Endothelial cell of umbilical vein (primary cell): ENCODE data around the gene TSPEAR. TPM values are rescaled to one million over a fixed set of nuclear protein-coding genes. Genes with fewer than 3 reads are reported as not detected.

Experiments
- BruUV-seq: library from RNA; stranded (reverse); fragments of 400-500 nt; replicated peaks from 2 replicates; lab custom pipeline; 2021; lab: Mats Ljungman, UMichigan
- CTCF ChIA-PET: fragments of 300-600, 350-600 bp; sonication (Branson Sonifier 250); formaldehyde crosslinking; loops from one replicate; lab custom pipeline; 2021; ENCODE audit warnings: antibody characterized with exemption, inconsistent platforms; lab: Charles Lee
- POLR2A ChIA-PET: fragments of 300-600, 350-600 bp; sonication (Branson Sonifier 250); formaldehyde crosslinking; loops from one replicate; lab custom pipeline; 2021; ENCODE audit warnings: antibody characterized with exemption, inconsistent platforms; lab: Charles Lee
- DNase-seq: peaks from one replicate; pipeline ENCODE4 v3.0.0-alpha.2; 2011; ENCODE audit warnings: low read depth, low spot score
- FAIRE-seq: peaks from 2 replicates; lab custom pipeline; 2011; peaks lifted over from hg19 to GRCh38; lab: Jason Lieb, UNC
- H2AFZ ChIP-seq: 2 replicates; pipeline ENCODE4 v1.6.0; 2012; ENCODE audit warnings: low read depth, low read length, control low read depth, inconsistent platforms
- H3K27ac ChIP-seq: 2 replicates; pipeline ENCODE4 v1.5.1; 2011; ENCODE audit warnings: low read depth, mild to moderate bottlenecking, control low read depth, low read length, moderate library complexity; ENCODE audit not compliant: insufficient read depth
- H3K27me3 ChIP-seq, 2 experiments: 2 replicates each; pipeline versions ENCODE4 v1.6.0 to v1.6.1; 2011; ENCODE audit warnings: low read length in 2 of 2, mixed read lengths in 1 of 2; ENCODE audit not compliant: control insufficient read depth in 2 of 2, insufficient read depth in 2 of 2
- H3K36me3 ChIP-seq, 2 experiments: 2 replicates in 1 of 2; 3 replicates in 1 of 2; pipeline ENCODE4 v1.5.1; 2011; ENCODE audit warnings: low read length in 2 of 2, mild to moderate bottlenecking in 1 of 2, moderate library complexity in 1 of 2; ENCODE audit not compliant: control insufficient read depth in 2 of 2, insufficient read depth in 2 of 2; ENCODE audit errors: extremely low read depth in 1 of 2
- H3K4me1 ChIP-seq: 3 replicates; pipeline ENCODE4 v1.5.1; 2011; ENCODE audit warnings: mild to moderate bottlenecking, low read length; ENCODE audit not compliant: control insufficient read depth, insufficient read depth; ENCODE audit errors: extremely low read depth
- H3K4me2 ChIP-seq: 2 replicates; pipeline ENCODE4 v1.6.1; 2011; ENCODE audit warnings: low read length, control low read depth, mixed read lengths; ENCODE audit not compliant: insufficient read depth
- H3K4me3 ChIP-seq, 3 experiments: fragments of 200-600 bp in 1 of 3; sonication (generic), shearing (Covaris generic) in 1 of 3; replicated peaks in 1 of 3; 2 replicates each; pipeline ENCODE4 v1.5.1; 2011 to 2016; ENCODE audit warnings: control low read depth in 3 of 3, low read length in 3 of 3, mild to moderate bottlenecking in 2 of 3, inconsistent platforms in 1 of 3, low read depth in 1 of 3, moderate library complexity in 1 of 3; ENCODE audit not compliant: insufficient read depth in 1 of 3
- H3K79me2 ChIP-seq: 2 replicates; pipeline ENCODE4 v1.6.0; 2012; ENCODE audit warnings: low read length, inconsistent platforms; ENCODE audit not compliant: control insufficient read depth, insufficient read depth
- H3K9ac ChIP-seq: replicated peaks from 2 replicates; pipeline ENCODE3; 2011; ENCODE audit warnings: low read length, control low read depth; ENCODE audit not compliant: insufficient read depth; ENCODE audit errors: extremely low read depth
- H3K9me1 ChIP-seq: replicated peaks from 3 replicates; pipeline ENCODE4 v1.6.0; 2011; ENCODE audit warnings: mild to moderate bottlenecking, low read length; ENCODE audit not compliant: control insufficient read depth, insufficient read depth; ENCODE audit errors: extremely low read depth
- H3K9me3 ChIP-seq: replicated peaks from 2 replicates; pipeline ENCODE4 v1.5.1; 2012; ENCODE audit warnings: low read length, inconsistent platforms; ENCODE audit not compliant: control insufficient read depth, insufficient read depth
- H4K20me1 ChIP-seq: replicated peaks from 2 replicates; pipeline ENCODE3; 2011; ENCODE audit warnings: mild to moderate bottlenecking, low read length; ENCODE audit not compliant: control insufficient read depth, insufficient read depth; ENCODE audit errors: extremely low read depth
- CTCF ChIP-seq, 2 donors: IDR thresholded peaks; 1 replicate in 1 of 2; 2 replicates in 1 of 2; pipeline ENCODE4 v1.5.1; 2011; ENCODE audit warnings: low read length in 2 of 2, mild to moderate bottlenecking in 2 of 2, moderate library complexity in 2 of 2, control low read depth in 1 of 2, inconsistent platforms in 1 of 2, low read depth in 1 of 2; ENCODE audit not compliant: insufficient read depth in 1 of 2; ENCODE audit errors: extremely low read depth in 1 of 2
- EZH2 ChIP-seq: IDR thresholded peaks from 2 replicates; pipeline ENCODE4 v1.6.1; 2012; ENCODE audit warnings: borderline replicate concordance, low read depth, mild to moderate bottlenecking, moderate library complexity, low read length, inconsistent platforms; ENCODE audit not compliant: severe bottlenecking
- FOS ChIP-seq: IDR thresholded peaks from 2 replicates; pipeline ENCODE4 v1.6.1; 2011; ENCODE audit warnings: mild to moderate bottlenecking, low read length, moderate library complexity, borderline replicate concordance; ENCODE audit not compliant: insufficient read depth
- GATA2 ChIP-seq: IDR thresholded peaks from 2 replicates; pipeline ENCODE4 v1.7.0; 2011; ENCODE audit warnings: low read depth, mild to moderate bottlenecking, moderate library complexity, mixed read lengths, low read length; ENCODE audit not compliant: insufficient read length, insufficient read depth
- MYC ChIP-seq: IDR thresholded peaks from one replicate; pipeline ENCODE4 v1.6.1; 2011; ENCODE audit warnings: mild to moderate bottlenecking, low read depth, low read length
- POLR2A ChIP-seq: IDR thresholded peaks from 2 replicates; pipeline ENCODE4 v1.6.1; 2012; ENCODE audit warnings: low read depth, mild to moderate bottlenecking, control low read depth, low read length
- POLR2AphosphoS5 ChIP-seq: IDR thresholded peaks from 2 replicates; pipeline ENCODE4 v1.6.1; 2012; ENCODE audit warnings: low read depth, mild to moderate bottlenecking, control low read depth, low read length, moderate library complexity; ENCODE audit not compliant: insufficient read depth
- dilution Hi-C: fragments of 300-500 bp; cut with MboI; formaldehyde crosslinking; loops from one replicate; pipeline ENCODE4 v1.15.0; 2019; ENCODE audit warnings: low sequenced_read_pairs; ENCODE audit not compliant: extremely low pct_ligation_motif_present
- intact Hi-C: fragments of 100-400 bp; cut with micrococcal nuclease; formaldehyde crosslinking; loops from one replicate; pipeline ENCODE4 v1.10.0; 2022
- polyA plus RNA-seq, 4 experiments: library from polyadenylated mRNA; depleted of rRNA in 3 of 4; stranded (reverse) in 3 of 4; unstranded in 1 of 4; fragments of >200 nt; gene quantifications; 2 replicates each; pipeline versions ENCODE4 v1.2.1 to v1.2.3, GENCODE V29; 2011 to 2012; ENCODE audit warnings: missing spikeins in 1 of 4
- total RNA-seq: library from RNA; stranded (reverse); gene quantifications from 2 replicates; pipeline ENCODE4 v1.2.3, GENCODE V29; 2021

Gene TSPEAR
- total and polyA plus RNA-seq, 2 donors (not counting 3 experiments of a cell fraction or from before 2014, with no cell fraction given) = 0.01 TPM; not detected in 1

DNA sequence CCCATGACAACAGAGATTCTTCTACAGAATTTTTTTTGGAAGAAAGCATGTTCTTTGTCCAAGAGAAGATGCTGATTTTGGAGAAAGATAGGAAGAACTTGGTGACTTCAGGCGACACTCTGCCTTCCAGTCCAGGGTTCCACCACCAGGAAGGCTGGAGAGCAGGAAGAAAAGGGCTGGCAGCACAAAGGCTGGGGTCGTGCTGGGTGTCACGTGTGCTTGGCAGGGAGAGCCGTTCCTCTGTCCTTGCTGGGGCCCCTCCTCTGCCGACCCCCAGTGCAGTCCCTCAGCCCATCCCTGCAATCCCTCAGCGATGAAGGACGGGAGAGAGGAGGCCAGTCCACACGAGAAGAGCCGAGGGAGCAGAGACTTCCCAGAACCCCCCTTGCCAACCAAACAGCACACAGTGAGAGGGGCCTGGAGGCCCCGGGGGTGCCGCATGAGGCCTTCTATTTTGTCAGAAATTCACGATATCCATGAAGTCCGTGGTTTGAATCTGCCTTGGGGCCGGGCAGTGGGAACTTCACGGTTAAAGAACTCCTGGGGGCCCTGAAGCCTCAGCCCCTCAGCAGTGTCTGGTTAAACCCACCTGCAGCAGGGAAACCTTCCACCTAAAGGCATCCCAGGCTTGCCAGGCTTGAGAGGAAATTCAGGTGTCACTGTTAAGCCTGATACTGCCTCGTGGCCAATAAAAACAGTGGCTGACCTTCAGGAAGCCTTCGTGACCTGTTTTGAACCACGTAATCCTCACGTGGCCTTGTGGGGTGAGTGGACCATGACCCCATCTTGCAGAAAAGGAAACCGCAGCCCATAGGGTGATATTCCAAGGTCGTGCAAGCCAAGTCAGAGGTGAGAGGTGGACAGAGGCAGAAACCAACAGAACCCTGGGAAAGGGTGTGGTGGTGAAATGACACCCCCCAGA, 11.0 kb downstream of the TSPEAR start:
- POLR2A ChIA-PET = no interaction called here
- DNase-seq = no peak
- Histone ChIP-seq H3K4me2 (no peak overlapping the region), H3K9me1 (no peaks in the 10 kb centered on the region), H3K27me3 (peaks cover 39 to 42% of the 10 kb centered on the region in 2 experiments), H3K9me3 (no peaks in the 10 kb centered on the region), H2AFZ (no peak overlapping the region), H3K9ac (no peak overlapping the region), H3K27ac (no peak overlapping the region), H4K20me1 (no peaks in the 10 kb centered on the region), H3K36me3 (no peaks in the 10 kb centered on the region), H3K79me2 (no peaks in the 10 kb centered on the region), H3K4me1 (no peaks in the 10 kb centered on the region), H3K4me3 (no peak overlapping the region)
- intact Hi-C loops (no loop called here), dilution Hi-C loops (no loop called here)
- CTCF ChIA-PET = interaction anchor here (0.9 kb wide), 1 partner anchor 93 kb away, joined by 3 read pairs; no protein-coding TSS in a partner anchor
- BruUV-seq = no TSS peak
- TF ChIP-seq POLR2A (no peak), FOS (no peak), MYC (no peak), EZH2 (no peak), POLR2AphosphoS5 (no peak), CTCF (IDR thresholded peaks at IDR 0.05; ENCODE audit: extremely low read depth in 1 of 2, insufficient read depth in 1 of 2, low read depth in 1 of 2, low read length in 2 of 2) (no peak), GATA2 (no peak)
- no peak for FAIRE-seq
